ENCODE measurements around the gene FXYD6.
"Not testable (repeated sequence)": the region's sequence is repeated elsewhere in the genome, so short reads cannot be mapped to it uniquely, and the experiment has no call there.

The FXYD6 gene

GRCh38 chr11:117876341-117877119, at the start of gene FXYD6:
Gene FXYD6, minus strand, starts transcription at chr11:117876658. Its CDS starts 33,882 bp downstream, at chr11:117842776.
- no peak for DNase-seq (ENCODE audit: low read depth)

- DNase-seq (ENCODE audit: low read depth) = not testable (repeated sequence)
Measured at GRCh38 chr11:117926166-117926565, 49.7 kb upstream of the FXYD6 start.

- no peak for DNase-seq (ENCODE audit: low read depth)
Measured at GRCh38 chr11:117925198-117925925, 48.9 kb upstream of the FXYD6 start.

- DNase-seq (ENCODE audit: low read depth) = no peak
Measured at GRCh38 chr11:117924631-117925170, 48.2 kb upstream of the FXYD6 start.

- no peak for DNase-seq (ENCODE audit: low read depth)
Measured at GRCh38 chr11:117923773-117924172, 47.3 kb upstream of the FXYD6 start.

- DNase-seq (ENCODE audit: low read depth) = no peak
Measured at GRCh38 chr11:117923275-117923674, 46.8 kb upstream of the FXYD6 start.

- no peak for DNase-seq (ENCODE audit: low read depth)
Measured at GRCh38 chr11:117921893-117922292, 45.4 kb upstream of the FXYD6 start.

- no peak for DNase-seq (ENCODE audit: low read depth)
Measured at GRCh38 chr11:117921456-117921855, 45.0 kb upstream of the FXYD6 start.

GRCh38 chr11:117919781-117920221, 43.3 kb upstream of the FXYD6 start:
- DNase-seq (ENCODE audit: low read depth) = no peak

GRCh38 chr11:117919341-117919740, 42.9 kb upstream of the FXYD6 start:
- no peak for DNase-seq (ENCODE audit: low read depth)

GRCh38 chr11:117918366-117919255, 42.2 kb upstream of the FXYD6 start:
- DNase-seq (ENCODE audit: low read depth) = no peak

GRCh38 chr11:117917591-117918151, 41.2 kb upstream of the FXYD6 start:
- DNase-seq (ENCODE audit: low read depth) = no peak

GRCh38 chr11:117916956-117917355, 40.5 kb upstream of the FXYD6 start:
- no peak for DNase-seq (ENCODE audit: low read depth)

GRCh38 chr11:117915672-117916235, 39.3 kb upstream of the FXYD6 start:
- DNase-seq (ENCODE audit: low read depth) = no peak

- DNase-seq (ENCODE audit: low read depth) = no peak
Measured at GRCh38 chr11:117914991-117915618, 38.6 kb upstream of the FXYD6 start.

GRCh38 chr11:117914398-117914761, 37.9 kb upstream of the FXYD6 start:
- no peak for DNase-seq (ENCODE audit: low read depth)

GRCh38 chr11:117913736-117914397, 37.4 kb upstream of the FXYD6 start:
- no peak for DNase-seq (ENCODE audit: low read depth)

GRCh38 chr11:117912497-117912896, 36.0 kb upstream of the FXYD6 start:
- no peak for DNase-seq (ENCODE audit: low read depth)

GRCh38 chr11:117911694-117912093, 35.2 kb upstream of the FXYD6 start:
- no peak for DNase-seq (ENCODE audit: low read depth)

- DNase-seq (ENCODE audit: low read depth) = no peak
Measured at GRCh38 chr11:117910941-117911655, 34.6 kb upstream of the FXYD6 start.
